GM18499 (cell line): ENCODE measurements around the gene RASGRP4.

Experiments
- ATAC-seq: cut with Tn5 transposase; IDR thresholded peaks from one replicate; pipeline ENCODE4 v1.9.1; 2021; ENCODE audit warnings: moderate number of reproducible peaks; ENCODE audit not compliant: insufficient read depth, unreplicated experiment

The RASGRP4 gene

GRCh38 chr19:38391911-38392464 lies 34.0 kb downstream of the RASGRP4 start:
- ATAC-seq: no peak

- ATAC-seq: no peak
Observed at GRCh38 chr19:38389957-38390924, 35.8 kb downstream of the RASGRP4 start.

GRCh38 chr19:38389101-38389925 lies 36.7 kb downstream of the RASGRP4 start:
- no peak for ATAC-seq

GRCh38 chr19:38388349-38389100 lies 37.5 kb downstream of the RASGRP4 start, which contains the start of gene SPRED3:
Gene SPRED3 (plus strand): TSS chr19:38388697. CDS start chr19:38390303, 1,606 bp downstream.
- no peak for ATAC-seq

- no peak for ATAC-seq
Observed at GRCh38 chr19:38387550-38388348, 38.3 kb downstream of the RASGRP4 start, which contains the start of gene GGN. Gene GGN (minus strand): TSS chr19:38388034. CDS start chr19:38387261, 773 bp downstream.

GRCh38 chr19:38386971-38387549 lies 39.0 kb downstream of the RASGRP4 start:
- no peak for ATAC-seq

GRCh38 chr19:38386300-38386970 lies 39.6 kb downstream of the RASGRP4 start:
- no peak for ATAC-seq

GRCh38 chr19:38385804-38386257 lies 40.2 kb downstream of the RASGRP4 start:
- no peak for ATAC-seq

- ATAC-seq: no peak
Observed at GRCh38 chr19:38385057-38385803, 40.8 kb downstream of the RASGRP4 start.

GRCh38 chr19:38384209-38385027 lies 41.6 kb downstream of the RASGRP4 start:
- ATAC-seq: no peak

- no peak for ATAC-seq
Observed at GRCh38 chr19:38383743-38384142, 42.3 kb downstream of the RASGRP4 start.

- ATAC-seq: no peak
Observed at GRCh38 chr19:38383184-38383583, 42.8 kb downstream of the RASGRP4 start.

- no peak for ATAC-seq
Observed at GRCh38 chr19:38381138-38381537, 44.9 kb downstream of the RASGRP4 start.

- no peak for ATAC-seq
Observed at GRCh38 chr19:38378866-38379265, 47.2 kb downstream of the RASGRP4 start.

- no peak for ATAC-seq
Observed at GRCh38 chr19:38377052-38377451, 49.0 kb downstream of the RASGRP4 start.

- no peak for ATAC-seq
Observed at GRCh38 chr19:38376576-38376975, 49.4 kb downstream of the RASGRP4 start.

- no peak for ATAC-seq
Observed at GRCh38 chr19:38375748-38376147, 50.3 kb downstream of the RASGRP4 start.
